ENCODE measurements around the gene HCRTR1.

- TF ChIP-seq EZH2 (IDR thresholded peaks at IDR 0.05; ENCODE audit: insufficient read depth, poor library complexity, severe bottlenecking): no peak
- TF ChIP-seq EZH2phosphoT487 (IDR thresholded peaks at IDR 0.05; ENCODE audit: insufficient read depth, low read depth): no peak
These were observed 46.6 kb upstream of the HCRTR1 start for GRCh38 chr1:31570906-31571305.

Measured in GM23248 (cell line).